Nephron progenitor cell (in vitro differentiated cells): ENCODE measurements around the gene RAB1B.

Source experiments
- DNase-seq: peaks from one replicate; pipeline ENCODE4 v3.0.0; 2021
- H3K27ac Mint-ChIP-seq: 2 replicates; pipeline ENCODE4 v1.8.0; 2021; ENCODE audit warnings: mild to moderate bottlenecking, moderate library complexity, mixed read lengths
- H3K27me3 Mint-ChIP-seq: 2 replicates; pipeline ENCODE4 v1.8.0; 2021; ENCODE audit warnings: mild to moderate bottlenecking, low read depth, mixed read lengths; ENCODE audit not compliant: poor library complexity
- H3K36me3 Mint-ChIP-seq: 2 replicates; pipeline ENCODE4 v1.8.0; 2021; ENCODE audit warnings: low read depth, mixed read lengths
- H3K4me1 Mint-ChIP-seq: 2 replicates; pipeline ENCODE4 v1.8.0; 2021; ENCODE audit warnings: mixed read lengths
- H3K4me3 Mint-ChIP-seq: 2 replicates; pipeline ENCODE4 v1.8.0; 2021; ENCODE audit warnings: mild to moderate bottlenecking, moderate library complexity, mixed read lengths
- H3K9me3 Mint-ChIP-seq: 2 replicates; pipeline ENCODE4 v1.8.0; 2021; ENCODE audit warnings: mild to moderate bottlenecking, moderate library complexity, mixed read lengths
- TF ChIP-seq, protein P1 (sequence below): fragments of 200-600 bp; sonication (generic); IDR thresholded peaks from 2 replicates; pipeline ENCODE4 v1.5.0; 2021; ENCODE audit warnings: antibody characterized with exemption

RAB1B gene

DNA sequence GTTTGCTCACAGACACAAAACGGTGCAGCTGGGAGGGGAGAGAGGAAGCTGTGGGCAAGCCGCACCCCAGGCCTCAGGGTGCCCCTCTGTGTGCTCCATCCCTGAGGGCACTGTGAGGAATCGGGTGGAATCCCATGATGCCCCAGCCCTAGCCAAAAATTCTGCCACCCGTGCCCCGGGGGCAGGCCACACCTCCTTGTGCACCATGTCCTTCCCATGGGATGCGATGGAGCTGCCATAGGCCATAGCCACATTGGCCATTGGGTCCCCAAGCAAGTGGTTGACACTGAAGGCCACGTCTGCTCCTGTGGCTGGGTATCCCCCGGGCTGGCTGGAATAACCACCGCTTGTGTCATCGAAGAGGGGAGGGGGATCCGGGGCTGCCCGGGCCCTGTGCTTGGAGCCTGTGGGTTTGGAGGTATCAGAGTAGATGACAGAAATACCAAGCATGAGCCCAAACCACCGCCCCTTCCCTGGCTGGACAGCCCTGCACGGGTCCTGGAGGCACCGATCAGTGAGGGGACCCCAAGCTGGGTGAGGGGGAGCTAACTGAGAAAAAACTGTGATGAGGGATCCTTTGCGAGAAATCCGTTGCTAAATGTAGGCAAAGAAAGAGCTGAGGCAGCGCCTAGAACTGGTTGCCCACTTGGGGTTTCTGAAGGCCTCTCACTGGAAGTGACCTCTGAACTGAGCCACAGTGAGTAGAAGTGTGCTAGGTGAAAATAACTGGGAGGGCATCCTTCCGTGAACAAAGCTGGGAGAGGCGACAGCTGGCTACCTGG lies 19.6 kb downstream of the RAB1B start:
- DNase-seq, result no peak
- no peaks in the 10 kb centered on the region for H3K36me3 Mint-ChIP-seq
- H3K27ac Mint-ChIP-seq, result peak overlapping the region; percentile 98
- H3K27me3 Mint-ChIP-seq, result peaks cover 38% of the 10 kb centered on the region
- no peaks in the 10 kb centered on the region for H3K9me3 Mint-ChIP-seq
- TF ChIP-seq, protein P1, sequence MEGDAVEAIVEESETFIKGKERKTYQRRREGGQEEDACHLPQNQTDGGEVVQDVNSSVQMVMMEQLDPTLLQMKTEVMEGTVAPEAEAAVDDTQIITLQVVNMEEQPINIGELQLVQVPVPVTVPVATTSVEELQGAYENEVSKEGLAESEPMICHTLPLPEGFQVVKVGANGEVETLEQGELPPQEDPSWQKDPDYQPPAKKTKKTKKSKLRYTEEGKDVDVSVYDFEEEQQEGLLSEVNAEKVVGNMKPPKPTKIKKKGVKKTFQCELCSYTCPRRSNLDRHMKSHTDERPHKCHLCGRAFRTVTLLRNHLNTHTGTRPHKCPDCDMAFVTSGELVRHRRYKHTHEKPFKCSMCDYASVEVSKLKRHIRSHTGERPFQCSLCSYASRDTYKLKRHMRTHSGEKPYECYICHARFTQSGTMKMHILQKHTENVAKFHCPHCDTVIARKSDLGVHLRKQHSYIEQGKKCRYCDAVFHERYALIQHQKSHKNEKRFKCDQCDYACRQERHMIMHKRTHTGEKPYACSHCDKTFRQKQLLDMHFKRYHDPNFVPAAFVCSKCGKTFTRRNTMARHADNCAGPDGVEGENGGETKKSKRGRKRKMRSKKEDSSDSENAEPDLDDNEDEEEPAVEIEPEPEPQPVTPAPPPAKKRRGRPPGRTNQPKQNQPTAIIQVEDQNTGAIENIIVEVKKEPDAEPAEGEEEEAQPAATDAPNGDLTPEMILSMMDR, result no peak
- peaks cover 45% of the 10 kb centered on the region for H3K4me1 Mint-ChIP-seq
- peak overlapping the region; percentile 94 for H3K4me3 Mint-ChIP-seq

DNA sequence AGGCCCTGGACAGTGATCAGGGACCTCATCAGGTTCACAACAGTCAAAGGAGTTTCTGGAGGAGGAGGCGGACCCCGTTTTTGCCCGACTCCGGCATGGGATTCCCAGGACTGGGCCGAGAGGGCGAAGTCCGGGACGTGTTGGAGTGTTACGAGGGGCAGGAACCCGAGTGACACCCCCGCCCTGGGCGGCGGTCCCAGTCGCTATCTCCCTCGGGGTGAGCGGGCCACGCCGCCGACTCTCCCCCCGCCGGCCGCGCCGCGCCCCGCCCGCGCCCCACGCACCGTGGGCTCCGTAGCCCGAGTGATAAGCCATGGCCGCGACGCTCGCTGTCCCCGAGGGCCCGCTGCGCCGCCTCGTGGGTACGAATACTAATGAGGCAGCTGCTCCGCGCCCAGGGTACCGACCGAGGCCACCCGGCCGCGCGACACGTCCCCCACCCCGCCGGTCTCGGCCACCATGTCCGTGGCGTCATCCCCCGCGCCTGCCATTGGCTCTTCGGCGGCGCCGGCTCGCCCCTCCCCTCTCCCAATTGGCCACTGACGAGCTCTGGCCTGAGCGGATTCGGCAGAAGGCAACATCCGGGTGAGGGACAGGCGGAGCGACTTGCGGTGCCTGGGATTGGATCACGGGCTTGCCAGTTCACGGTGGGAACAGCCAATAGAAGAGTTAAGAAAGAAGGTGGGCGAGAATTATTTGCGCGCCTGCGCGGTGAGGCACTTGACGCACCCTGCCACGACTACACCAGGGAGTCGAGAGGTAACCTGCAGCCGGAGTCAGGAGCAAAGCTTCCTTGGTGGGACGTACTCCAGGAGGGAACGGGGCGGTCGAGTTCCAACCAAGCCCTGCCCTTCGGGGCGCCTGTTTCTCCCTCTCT lies 20.5 kb downstream of the RAB1B start, which contains the start of gene YIF1A:
Gene YIF1A, minus strand, starts transcription at position 473 of the 877 bp plus-strand sequence. Its CDS starts 158 bp downstream, at position 315.
- Mint-ChIP-seq H3K27me3 (peaks cover 47% of the 10 kb centered on the region), H3K36me3 (no peaks in the 10 kb centered on the region), H3K4me1 (peaks cover 43% of the 10 kb centered on the region), H3K27ac (peak within 1 kb of the TSS; percentile 99), H3K9me3 (no peaks in the 10 kb centered on the region), H3K4me3 (peak within 1 kb of the TSS; percentile 94)
- DNase-seq, result peak; percentile 97
- TF ChIP-seq, protein P1, result no peak

DNA sequence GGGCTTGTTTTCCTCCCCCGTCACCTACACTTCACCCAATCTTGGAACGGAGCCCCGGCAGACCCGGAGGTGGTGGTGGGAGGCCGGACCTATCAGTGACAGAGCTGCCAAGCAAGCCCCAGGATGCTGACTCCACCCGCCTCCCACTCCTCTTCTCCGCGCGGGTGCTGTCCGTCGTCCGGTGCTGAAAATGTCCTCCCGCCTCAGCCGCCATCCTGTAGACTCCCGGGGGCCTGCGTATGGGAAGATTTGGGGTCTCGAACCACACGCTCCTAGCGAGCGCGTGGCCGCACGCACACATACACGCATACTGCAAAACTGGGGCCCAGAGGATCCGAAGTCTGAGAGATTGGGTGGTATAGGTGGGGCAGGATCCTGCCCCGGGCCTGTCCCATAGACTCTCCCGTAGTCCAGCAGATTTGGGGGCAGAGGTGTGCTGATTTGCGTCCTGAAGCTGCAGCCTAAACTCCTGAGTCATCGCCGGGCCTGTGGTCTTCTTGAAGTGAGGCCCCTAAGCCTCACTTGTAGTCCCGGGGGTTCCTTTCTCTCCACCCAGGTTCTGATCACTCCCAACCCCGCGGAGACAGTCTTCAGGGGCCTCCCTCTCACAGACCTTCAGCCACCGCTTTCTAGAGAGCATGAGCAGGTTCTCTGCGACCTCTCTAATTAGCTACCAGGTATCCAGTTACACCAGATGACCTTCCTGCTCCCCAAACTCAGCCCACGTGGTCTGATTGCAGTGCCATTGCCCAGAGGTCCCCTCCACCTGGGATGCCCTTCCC lies 21.3 kb downstream of the RAB1B start:
- no peaks in the 10 kb centered on the region for H3K9me3 Mint-ChIP-seq
- peak overlapping the region; percentile 99 for H3K27ac Mint-ChIP-seq
- H3K36me3 Mint-ChIP-seq, result no peaks in the 10 kb centered on the region
- DNase-seq, result peak; percentile 94
- TF ChIP-seq, protein P1, result no peak
- peaks cover 52% of the 10 kb centered on the region for H3K27me3 Mint-ChIP-seq
- H3K4me3 Mint-ChIP-seq, result peak overlapping the region; percentile 94
- H3K4me1 Mint-ChIP-seq, result peaks cover 43% of the 10 kb centered on the region

GRCh38 chr11:66290330-66290621 lies 21.8 kb downstream of the RAB1B start:
- DNase-seq, result no peak
- no peak overlapping the region for H3K27ac Mint-ChIP-seq
- no peaks in the 10 kb centered on the region for H3K9me3 Mint-ChIP-seq
- H3K4me1 Mint-ChIP-seq, result peaks cover 43% of the 10 kb centered on the region
- H3K36me3 Mint-ChIP-seq, result no peaks in the 10 kb centered on the region
- TF ChIP-seq, protein P1, result no peak
- H3K27me3 Mint-ChIP-seq, result peaks cover 52% of the 10 kb centered on the region
- H3K4me3 Mint-ChIP-seq, result peak overlapping the region; percentile 94

DNA sequence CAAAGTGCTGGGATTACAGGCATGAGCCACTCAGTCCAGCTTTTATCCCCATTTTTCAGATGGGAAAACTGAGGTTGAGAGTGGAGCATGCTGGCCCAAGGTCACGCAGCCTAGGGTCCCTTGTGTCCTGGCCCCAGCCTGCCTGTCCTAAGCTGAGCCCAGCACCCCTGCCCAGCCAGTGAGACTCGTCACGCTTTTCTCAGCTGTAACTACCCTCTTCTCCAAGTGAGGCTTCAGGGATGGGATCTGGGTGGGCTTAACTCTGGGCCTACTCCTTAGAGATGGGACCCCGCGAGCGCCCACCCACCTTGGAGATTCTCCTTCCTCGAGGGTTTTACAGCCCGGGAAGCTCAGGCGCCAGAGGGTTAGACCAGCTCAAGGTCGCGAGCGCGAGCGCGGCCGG lies 22.9 kb downstream of the RAB1B start:
- peaks cover 59% of the 10 kb centered on the region for H3K27me3 Mint-ChIP-seq
- no peaks in the 10 kb centered on the region for H3K36me3 Mint-ChIP-seq
- TF ChIP-seq, protein P1, result no peak
- H3K27ac Mint-ChIP-seq, result no peak overlapping the region
- DNase-seq, result no peak
- H3K9me3 Mint-ChIP-seq, result no peaks in the 10 kb centered on the region
- peaks cover 43% of the 10 kb centered on the region for H3K4me1 Mint-ChIP-seq
- H3K4me3 Mint-ChIP-seq, result peak overlapping the region; percentile 94
